A673 (cell line): Measurements from ENCODE around the gene PARP12.

ENCODE experiments used
- EZH2 ChIP-seq: fragments of 200-600 bp; sonication (generic); IDR thresholded peaks from 2 replicates; pipeline ENCODE4 v1.6.1; 2017; ENCODE audit warnings: borderline replicate concordance, low read depth, mild to moderate bottlenecking, mixed read lengths, antibody characterized with exemption, low read length; ENCODE audit not compliant: poor library complexity, severe bottlenecking
- TF ChIP-seq, protein P1 (sequence below): fragments of 300-800, 200-600 bp; sonication (generic); conservative IDR thresholded peaks from 2 replicates; pipeline ENCODE4 v1.5.1; 2017; ENCODE audit warnings: low read depth, mild to moderate bottlenecking, antibody characterized with exemption, low read length, moderate library complexity, mixed read lengths

DNA sequence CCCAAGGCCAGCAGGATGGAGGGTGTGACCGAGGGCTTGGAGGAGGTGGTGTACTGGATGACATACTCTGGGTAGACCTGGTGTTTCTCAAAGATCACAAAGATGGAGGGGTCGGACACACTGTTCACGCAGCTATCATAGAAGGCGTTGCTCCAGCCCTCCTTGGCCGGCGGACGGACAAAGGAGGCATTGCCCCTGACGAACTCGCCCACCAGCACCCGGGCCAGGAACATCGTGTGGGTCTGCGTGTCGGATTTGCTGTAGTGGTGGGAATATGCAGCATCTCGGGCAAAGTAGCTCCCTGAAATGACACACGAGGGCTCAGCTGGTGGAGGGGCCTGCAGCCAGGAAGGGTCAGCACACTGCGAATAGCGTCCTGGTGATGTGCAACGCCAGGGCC is 38.2 kb downstream of the PARP12 start:
- no peak for TF ChIP-seq EZH2
- TF ChIP-seq, protein P1, sequence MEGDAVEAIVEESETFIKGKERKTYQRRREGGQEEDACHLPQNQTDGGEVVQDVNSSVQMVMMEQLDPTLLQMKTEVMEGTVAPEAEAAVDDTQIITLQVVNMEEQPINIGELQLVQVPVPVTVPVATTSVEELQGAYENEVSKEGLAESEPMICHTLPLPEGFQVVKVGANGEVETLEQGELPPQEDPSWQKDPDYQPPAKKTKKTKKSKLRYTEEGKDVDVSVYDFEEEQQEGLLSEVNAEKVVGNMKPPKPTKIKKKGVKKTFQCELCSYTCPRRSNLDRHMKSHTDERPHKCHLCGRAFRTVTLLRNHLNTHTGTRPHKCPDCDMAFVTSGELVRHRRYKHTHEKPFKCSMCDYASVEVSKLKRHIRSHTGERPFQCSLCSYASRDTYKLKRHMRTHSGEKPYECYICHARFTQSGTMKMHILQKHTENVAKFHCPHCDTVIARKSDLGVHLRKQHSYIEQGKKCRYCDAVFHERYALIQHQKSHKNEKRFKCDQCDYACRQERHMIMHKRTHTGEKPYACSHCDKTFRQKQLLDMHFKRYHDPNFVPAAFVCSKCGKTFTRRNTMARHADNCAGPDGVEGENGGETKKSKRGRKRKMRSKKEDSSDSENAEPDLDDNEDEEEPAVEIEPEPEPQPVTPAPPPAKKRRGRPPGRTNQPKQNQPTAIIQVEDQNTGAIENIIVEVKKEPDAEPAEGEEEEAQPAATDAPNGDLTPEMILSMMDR, result no peak
